Neural crest cell (in vitro differentiated cells): ENCODE results near the gene GMFB. TPM values are rescaled to one million over a fixed set of nuclear protein-coding genes. Genes with fewer than 3 reads are reported as not detected.

Experiments
- DNase-seq: peaks from one replicate; pipeline ENCODE4 v3.0.0; 2021; ENCODE audit warnings: low read depth, mixed read lengths, low spot score
- H3K27ac Mint-ChIP-seq: one replicate; pipeline ENCODE4 v1.8.0; 2021; ENCODE audit warnings: mild to moderate bottlenecking, mixed read lengths; ENCODE audit not compliant: unreplicated experiment
- H3K27me3 Mint-ChIP-seq: 2 replicates; pipeline ENCODE4 v1.8.0; 2021; ENCODE audit warnings: low read depth, mild to moderate bottlenecking, mixed read lengths
- H3K36me3 Mint-ChIP-seq: 2 replicates; pipeline ENCODE4 v1.8.0; 2021; ENCODE audit warnings: low read depth, mild to moderate bottlenecking, mixed read lengths
- H3K4me1 Mint-ChIP-seq: 2 replicates; pipeline ENCODE4 v1.8.0; 2021; ENCODE audit warnings: mixed read lengths
- H3K4me3 Mint-ChIP-seq: one replicate; pipeline ENCODE4 v1.8.0; 2021; ENCODE audit warnings: mild to moderate bottlenecking, mixed read lengths
- H3K9me3 Mint-ChIP-seq: 2 replicates; pipeline ENCODE4 v1.8.0; 2021; ENCODE audit warnings: mixed read lengths
- total RNA-seq: library from RNA; stranded (reverse); gene quantifications from 2 replicates; pipeline ENCODE4 v1.2.1, GENCODE V29; 2021
- TF ChIP-seq, protein P1 (sequence below): fragments of 200-600 bp; sonication (generic); conservative IDR thresholded peaks from 2 replicates; pipeline ENCODE4 v1.5.0; 2021; ENCODE audit warnings: antibody characterized with exemption, mild to moderate bottlenecking

The GMFB gene
- total RNA-seq, 1 donor from 2014 or later = 68.5 TPM

DNA sequence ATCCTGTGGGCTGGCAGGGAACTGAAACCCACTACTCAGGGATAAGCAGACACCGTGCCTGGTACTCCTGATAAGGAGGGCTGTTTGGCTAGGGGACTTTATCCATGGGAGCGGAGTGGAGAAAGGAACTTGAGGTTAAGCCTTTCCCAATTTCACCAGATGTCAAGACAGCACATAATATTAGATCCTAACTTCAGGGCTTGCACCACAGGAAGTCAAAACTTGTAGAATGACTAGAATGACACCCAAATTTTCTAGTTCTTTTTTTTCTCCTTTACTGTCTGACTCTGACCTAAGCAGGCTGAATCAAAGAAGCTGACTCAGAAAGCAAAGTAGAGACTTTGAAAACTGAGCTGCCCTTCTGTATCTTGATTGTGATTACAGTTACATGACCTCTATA, 13.8 kb upstream of the GMFB start:
- Mint-ChIP-seq H3K4me3 (no peak overlapping the region), H3K27me3 (peaks cover 7% of the 10 kb centered on the region), H3K9me3 (no peaks in the 10 kb centered on the region), H3K4me1 (no peaks in the 10 kb centered on the region), H3K36me3 (no peaks in the 10 kb centered on the region), H3K27ac (no peak overlapping the region)
- DNase-seq = no peak
- TF ChIP-seq, protein P1, sequence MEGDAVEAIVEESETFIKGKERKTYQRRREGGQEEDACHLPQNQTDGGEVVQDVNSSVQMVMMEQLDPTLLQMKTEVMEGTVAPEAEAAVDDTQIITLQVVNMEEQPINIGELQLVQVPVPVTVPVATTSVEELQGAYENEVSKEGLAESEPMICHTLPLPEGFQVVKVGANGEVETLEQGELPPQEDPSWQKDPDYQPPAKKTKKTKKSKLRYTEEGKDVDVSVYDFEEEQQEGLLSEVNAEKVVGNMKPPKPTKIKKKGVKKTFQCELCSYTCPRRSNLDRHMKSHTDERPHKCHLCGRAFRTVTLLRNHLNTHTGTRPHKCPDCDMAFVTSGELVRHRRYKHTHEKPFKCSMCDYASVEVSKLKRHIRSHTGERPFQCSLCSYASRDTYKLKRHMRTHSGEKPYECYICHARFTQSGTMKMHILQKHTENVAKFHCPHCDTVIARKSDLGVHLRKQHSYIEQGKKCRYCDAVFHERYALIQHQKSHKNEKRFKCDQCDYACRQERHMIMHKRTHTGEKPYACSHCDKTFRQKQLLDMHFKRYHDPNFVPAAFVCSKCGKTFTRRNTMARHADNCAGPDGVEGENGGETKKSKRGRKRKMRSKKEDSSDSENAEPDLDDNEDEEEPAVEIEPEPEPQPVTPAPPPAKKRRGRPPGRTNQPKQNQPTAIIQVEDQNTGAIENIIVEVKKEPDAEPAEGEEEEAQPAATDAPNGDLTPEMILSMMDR = no peak

DNA sequence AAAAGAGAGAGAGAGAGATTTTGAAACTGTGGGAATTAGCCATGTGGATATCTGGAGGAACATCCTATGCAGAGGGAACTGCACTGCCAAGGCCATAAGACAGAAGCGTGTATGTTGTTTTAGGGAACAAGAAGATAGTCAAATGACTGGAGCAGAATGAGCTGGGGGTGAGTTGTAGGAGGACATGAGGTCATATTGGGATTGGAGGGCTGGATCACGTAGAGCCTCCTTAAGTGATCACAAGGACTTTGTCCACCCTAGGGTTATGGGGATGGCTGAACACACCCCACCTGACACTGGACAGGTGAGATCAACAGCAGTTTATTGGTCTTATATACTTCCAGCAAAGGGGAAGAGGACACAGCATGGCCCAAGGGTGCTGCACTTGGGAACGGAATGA, 12.7 kb upstream of the GMFB start:
- H3K27me3 Mint-ChIP-seq = peaks cover 3% of the 10 kb centered on the region
- H3K9me3 Mint-ChIP-seq = no peaks in the 10 kb centered on the region
- H3K36me3 Mint-ChIP-seq = no peaks in the 10 kb centered on the region
- no peak overlapping the region for H3K27ac Mint-ChIP-seq
- no peak for DNase-seq
- TF ChIP-seq, protein P1 = no peak
- H3K4me3 Mint-ChIP-seq = no peak overlapping the region
- no peaks in the 10 kb centered on the region for H3K4me1 Mint-ChIP-seq

DNA sequence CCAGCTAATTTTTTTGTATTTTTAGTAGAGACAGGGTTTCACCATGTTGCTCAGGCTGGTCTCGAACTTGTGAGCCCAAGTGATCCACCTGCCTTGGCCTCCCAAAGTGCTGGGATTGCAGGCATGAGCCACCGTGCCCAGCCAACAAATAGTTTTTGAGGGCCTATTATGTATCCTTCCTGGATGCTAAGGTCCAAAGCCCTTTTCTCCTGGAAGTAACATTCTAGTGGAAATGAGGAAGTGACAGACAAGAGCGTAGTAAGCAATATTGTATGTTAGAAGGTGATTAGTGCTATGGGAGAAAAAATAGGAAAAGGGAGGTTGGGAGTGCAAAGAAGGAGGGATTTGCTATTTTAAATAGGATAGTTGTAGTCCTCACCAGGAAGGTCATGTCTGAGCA, 12.0 kb upstream of the GMFB start:
- Mint-ChIP-seq H3K4me1 (no peaks in the 10 kb centered on the region), H3K27ac (no peak overlapping the region), H3K4me3 (no peak overlapping the region), H3K27me3 (peaks cover 3% of the 10 kb centered on the region), H3K36me3 (no peaks in the 10 kb centered on the region), H3K9me3 (no peaks in the 10 kb centered on the region)
- DNase-seq = no peak
- TF ChIP-seq, protein P1 = no peak

DNA sequence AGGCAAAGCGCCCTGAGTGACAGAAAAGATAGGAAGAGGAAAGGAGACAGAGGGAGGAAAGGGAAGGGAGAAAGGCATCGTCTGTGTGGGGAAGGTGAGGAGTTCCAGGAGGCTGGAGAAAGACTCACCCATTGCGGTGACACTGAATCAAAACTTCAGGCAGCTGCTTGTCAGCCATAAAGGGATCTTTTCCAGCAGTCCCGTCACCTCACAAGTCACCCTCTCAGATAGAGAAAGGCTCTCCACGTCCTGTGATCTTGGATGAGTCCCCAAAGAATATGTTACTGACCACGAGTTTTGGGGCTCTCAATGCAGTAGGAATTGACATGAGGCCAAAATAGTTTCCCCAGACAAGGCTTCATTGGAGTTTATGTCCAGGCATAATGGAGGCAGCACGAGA, 9.8 kb upstream of the GMFB start:
- Mint-ChIP-seq H3K27ac (no peak overlapping the region), H3K4me1 (no peaks in the 10 kb centered on the region), H3K27me3 (peaks cover under 1% of the 10 kb centered on the region), H3K9me3 (no peaks in the 10 kb centered on the region), H3K36me3 (no peaks in the 10 kb centered on the region), H3K4me3 (no peak overlapping the region)
- TF ChIP-seq, protein P1 = no peak
- DNase-seq = no peak

DNA sequence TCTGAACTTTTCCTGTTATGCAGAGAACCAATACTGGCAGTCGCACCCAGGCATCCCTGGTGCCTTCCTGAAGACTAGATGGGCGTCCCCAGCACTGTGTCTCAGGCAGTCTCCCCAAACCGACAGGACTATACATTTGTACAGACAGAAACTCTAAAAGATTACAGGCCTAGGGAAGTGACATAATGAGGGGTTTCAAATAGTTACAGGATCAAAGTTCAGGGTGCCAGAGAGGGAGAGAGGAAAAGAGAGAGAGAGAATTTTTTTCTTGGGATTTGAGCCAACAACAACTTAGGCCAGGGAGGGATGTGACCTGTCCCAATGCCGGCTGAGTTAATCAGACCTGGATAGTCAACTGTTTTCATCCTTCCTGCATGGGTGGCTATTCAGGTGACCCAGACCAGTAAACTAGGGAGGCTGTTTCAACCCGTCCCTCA, 9.3 kb upstream of the GMFB start:
- H3K27me3 Mint-ChIP-seq = peaks cover 3% of the 10 kb centered on the region
- no peak overlapping the region for H3K4me3 Mint-ChIP-seq
- H3K36me3 Mint-ChIP-seq = no peaks in the 10 kb centered on the region
- H3K27ac Mint-ChIP-seq = no peak overlapping the region
- H3K4me1 Mint-ChIP-seq = no peaks in the 10 kb centered on the region
- TF ChIP-seq, protein P1 = no peak
- DNase-seq = no peak
- no peaks in the 10 kb centered on the region for H3K9me3 Mint-ChIP-seq

DNA sequence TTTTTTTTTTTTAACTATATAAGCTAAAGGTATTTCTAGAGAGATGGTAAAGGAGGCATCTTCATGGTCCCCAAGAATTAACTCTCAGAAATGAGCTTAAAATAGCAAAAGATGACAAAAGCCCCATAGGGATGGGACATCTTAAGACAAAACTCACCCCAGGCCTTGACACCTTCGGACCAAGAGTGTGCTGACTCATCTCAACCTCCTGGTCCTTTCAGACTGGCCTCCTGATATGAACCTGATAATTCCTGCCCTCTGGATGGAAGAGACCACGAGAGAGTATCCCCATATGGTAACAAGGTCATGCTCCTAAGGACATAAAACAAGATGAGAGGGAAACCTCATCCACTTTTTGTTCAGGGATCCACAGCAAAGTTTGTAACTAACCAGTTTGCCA, 8.4 kb upstream of the GMFB start:
- Mint-ChIP-seq H3K9me3 (no peaks in the 10 kb centered on the region), H3K27ac (no peak overlapping the region), H3K27me3 (peaks cover 3% of the 10 kb centered on the region), H3K36me3 (no peaks in the 10 kb centered on the region), H3K4me1 (no peaks in the 10 kb centered on the region), H3K4me3 (no peak overlapping the region)
- TF ChIP-seq, protein P1 = no peak
- no peak for DNase-seq
